ENCODE results near the gene HBB. TPM values are rescaled to one million over a fixed set of nuclear protein-coding genes. Genes with fewer than 3 reads are reported as not detected.
A peak's percentile ranks its signal among the peaks of the same experiment; 100 is the strongest.

HBB gene
- total and polyA plus RNA-seq, 2 donors (not counting 1 experiment from before 2014, with no cell fraction given): 0.22 TPM; not detected in 1

- Histone ChIP-seq H3K27ac (ENCODE audit: insufficient read depth, low read length) (no peak overlapping the region), H3K4me3 (replicated peaks in 1 of 4; ENCODE audit: control extremely low read depth in 1 of 4, insufficient read depth in 1 of 4, low read depth in 3 of 4, low read length in 4 of 4) (no peak overlapping the region), H3K79me2 (ENCODE audit: control insufficient read depth, insufficient read depth, low read length) (no peaks in the 10 kb centered on the region), H3K4me1 (ENCODE audit: control insufficient read depth, extremely low read depth, insufficient read depth, low read length) (no peaks in the 10 kb centered on the region), H3K4me2 (ENCODE audit: extremely low read depth, insufficient read depth, low read length) (no peak overlapping the region), H3K9ac (ENCODE audit: insufficient read depth, low read length) (no peak overlapping the region), H4K20me1 (ENCODE audit: control insufficient read depth, extremely low read depth, insufficient read depth, low read length) (no peaks in the 10 kb centered on the region), H3K27me3 (ENCODE audit: control insufficient read depth, insufficient read depth, low read length) (no peaks in the 10 kb centered on the region), H3K9me3 (ENCODE audit: control insufficient read depth, insufficient read depth, low read depth, low read length) (no peaks in the 10 kb centered on the region), H2AFZ (ENCODE audit: low read length) (peak overlapping the region; percentile 30), H3K36me3 (ENCODE audit: control insufficient read depth, insufficient read depth, low read length) (no peaks in the 10 kb centered on the region)
- DNase-seq (ENCODE audit: low read depth in 2 of 2): no peak
- TF ChIP-seq EZH2 (IDR thresholded peaks at IDR 0.05; ENCODE audit: low read length, missing control alignments): no peak
- TF ChIP-seq, protein P1, sequence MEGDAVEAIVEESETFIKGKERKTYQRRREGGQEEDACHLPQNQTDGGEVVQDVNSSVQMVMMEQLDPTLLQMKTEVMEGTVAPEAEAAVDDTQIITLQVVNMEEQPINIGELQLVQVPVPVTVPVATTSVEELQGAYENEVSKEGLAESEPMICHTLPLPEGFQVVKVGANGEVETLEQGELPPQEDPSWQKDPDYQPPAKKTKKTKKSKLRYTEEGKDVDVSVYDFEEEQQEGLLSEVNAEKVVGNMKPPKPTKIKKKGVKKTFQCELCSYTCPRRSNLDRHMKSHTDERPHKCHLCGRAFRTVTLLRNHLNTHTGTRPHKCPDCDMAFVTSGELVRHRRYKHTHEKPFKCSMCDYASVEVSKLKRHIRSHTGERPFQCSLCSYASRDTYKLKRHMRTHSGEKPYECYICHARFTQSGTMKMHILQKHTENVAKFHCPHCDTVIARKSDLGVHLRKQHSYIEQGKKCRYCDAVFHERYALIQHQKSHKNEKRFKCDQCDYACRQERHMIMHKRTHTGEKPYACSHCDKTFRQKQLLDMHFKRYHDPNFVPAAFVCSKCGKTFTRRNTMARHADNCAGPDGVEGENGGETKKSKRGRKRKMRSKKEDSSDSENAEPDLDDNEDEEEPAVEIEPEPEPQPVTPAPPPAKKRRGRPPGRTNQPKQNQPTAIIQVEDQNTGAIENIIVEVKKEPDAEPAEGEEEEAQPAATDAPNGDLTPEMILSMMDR (conservative IDR thresholded peaks at IDR 0.05 in 1 of 2, IDR thresholded peaks at IDR 0.05 in 1 of 2; ENCODE audit: low read depth in 1 of 2, low read length in 2 of 2): no peak
These were observed 16.4 kb downstream of the HBB start for GRCh38 chr11:5210376-5210885.

DNA sequence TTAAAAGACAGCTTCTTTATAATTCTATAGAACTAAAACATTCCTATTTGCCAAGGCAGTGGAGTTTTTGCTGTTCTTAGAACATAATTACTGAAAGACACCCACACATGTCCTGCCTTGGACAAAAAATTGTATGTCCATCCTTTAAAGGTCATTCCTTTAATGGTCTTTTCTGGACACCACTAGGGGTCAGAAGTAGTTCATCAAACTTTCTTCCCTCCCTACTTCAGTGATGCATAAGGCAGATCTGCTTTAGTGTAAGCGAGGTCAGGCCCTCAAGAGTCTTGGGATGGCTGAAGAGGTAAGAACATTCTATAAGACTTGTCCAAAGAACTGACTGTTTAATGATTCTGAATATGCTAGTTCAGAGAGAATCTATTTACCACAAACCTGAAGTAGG lies 22.1 kb downstream of the HBB start:
- H3K4me2 ChIP-seq (ENCODE audit: extremely low read depth, insufficient read depth, low read length): no peak overlapping the region
- no peak for TF ChIP-seq EZH2 (IDR thresholded peaks at IDR 0.05; ENCODE audit: low read length, missing control alignments)
- TF ChIP-seq, protein P1 (conservative IDR thresholded peaks at IDR 0.05 in 1 of 2, IDR thresholded peaks at IDR 0.05 in 1 of 2; ENCODE audit: low read depth in 1 of 2, low read length in 2 of 2): peak; percentile 66 to 68
- H3K9ac ChIP-seq (ENCODE audit: insufficient read depth, low read length): no peak overlapping the region
- peak overlapping the region; percentile 25 for H2AFZ ChIP-seq (ENCODE audit: low read length)
- H3K4me3 ChIP-seq (replicated peaks in 1 of 4; ENCODE audit: control extremely low read depth in 1 of 4, insufficient read depth in 1 of 4, low read depth in 3 of 4, low read length in 4 of 4): no peak overlapping the region
- no peaks in the 10 kb centered on the region for H3K27me3 ChIP-seq (ENCODE audit: control insufficient read depth, insufficient read depth, low read length)
- no peak overlapping the region for H3K27ac ChIP-seq (ENCODE audit: insufficient read depth, low read length)
- no peaks in the 10 kb centered on the region for H4K20me1 ChIP-seq (ENCODE audit: control insufficient read depth, extremely low read depth, insufficient read depth, low read length)
- H3K9me3 ChIP-seq (ENCODE audit: control insufficient read depth, insufficient read depth, low read depth, low read length): no peaks in the 10 kb centered on the region
- peak; percentile 61 to 83 for DNase-seq (ENCODE audit: low read depth in 2 of 2)
- no peaks in the 10 kb centered on the region for H3K36me3 ChIP-seq (ENCODE audit: control insufficient read depth, insufficient read depth, low read length)
- no peaks in the 10 kb centered on the region for H3K79me2 ChIP-seq (ENCODE audit: control insufficient read depth, insufficient read depth, low read length)
- peaks cover 4% of the 10 kb centered on the region for H3K4me1 ChIP-seq (ENCODE audit: control insufficient read depth, extremely low read depth, insufficient read depth, low read length)

GRCh38 chr11:5203366-5203765 lies 23.5 kb downstream of the HBB start:
- Histone ChIP-seq H3K9me3 (ENCODE audit: control insufficient read depth, insufficient read depth, low read depth, low read length) (no peaks in the 10 kb centered on the region), H3K4me2 (ENCODE audit: extremely low read depth, insufficient read depth, low read length) (no peak overlapping the region), H3K9ac (ENCODE audit: insufficient read depth, low read length) (no peak overlapping the region), H4K20me1 (ENCODE audit: control insufficient read depth, extremely low read depth, insufficient read depth, low read length) (no peaks in the 10 kb centered on the region), H2AFZ (ENCODE audit: low read length) (no peak overlapping the region), H3K79me2 (ENCODE audit: control insufficient read depth, insufficient read depth, low read length) (no peaks in the 10 kb centered on the region), H3K27ac (ENCODE audit: insufficient read depth, low read length) (no peak overlapping the region), H3K36me3 (ENCODE audit: control insufficient read depth, insufficient read depth, low read length) (no peaks in the 10 kb centered on the region), H3K4me1 (ENCODE audit: control insufficient read depth, extremely low read depth, insufficient read depth, low read length) (peaks cover 4% of the 10 kb centered on the region), H3K27me3 (ENCODE audit: control insufficient read depth, insufficient read depth, low read length) (no peaks in the 10 kb centered on the region), H3K4me3 (replicated peaks in 1 of 4; ENCODE audit: control extremely low read depth in 1 of 4, insufficient read depth in 1 of 4, low read depth in 3 of 4, low read length in 4 of 4) (no peak overlapping the region)
- DNase-seq (ENCODE audit: low read depth in 2 of 2): peak in 1 of 2 donors; percentile 43
- TF ChIP-seq, protein P1 (conservative IDR thresholded peaks at IDR 0.05 in 1 of 2, IDR thresholded peaks at IDR 0.05 in 1 of 2; ENCODE audit: low read depth in 1 of 2, low read length in 2 of 2): no peak
- TF ChIP-seq EZH2 (IDR thresholded peaks at IDR 0.05; ENCODE audit: low read length, missing control alignments): no peak

Data from fibroblast of lung (primary cell).